SIG-M5 (cell line): ENCODE data around the gene MX1.

Experiments used
- DNase-seq: peaks from one replicate; lab custom pipeline; 2025; lab: John Stamatoyannopoulos, UW

Gene MX1

GRCh38 chr21:41432562-41433460 lies 6.8 kb downstream of the MX1 start:
- DNase-seq, result no peak

- no peak for DNase-seq
These were observed 7.5 kb downstream of the MX1 start for GRCh38 chr21:41433566-41433965.

GRCh38 chr21:41435706-41436105 lies 9.7 kb downstream of the MX1 start:
- DNase-seq, result no peak

- no peak for DNase-seq
These were observed 11.7 kb downstream of the MX1 start for GRCh38 chr21:41437729-41438128.

GRCh38 chr21:41438425-41439113 lies 12.5 kb downstream of the MX1 start:
- no peak for DNase-seq

- DNase-seq, result no peak
These were observed 13.2 kb downstream of the MX1 start for GRCh38 chr21:41439248-41439647.

- no peak for DNase-seq
These were observed 15.5 kb downstream of the MX1 start for GRCh38 chr21:41441546-41441945.

- DNase-seq, result no peak
These were observed 16.6 kb downstream of the MX1 start for GRCh38 chr21:41442481-41443186.

GRCh38 chr21:41443562-41443961 lies 17.5 kb downstream of the MX1 start:
- no peak for DNase-seq

- DNase-seq, result no peak
These were observed 18.8 kb downstream of the MX1 start for GRCh38 chr21:41444703-41445464.

- no peak for DNase-seq
These were observed 19.4 kb downstream of the MX1 start for GRCh38 chr21:41445465-41445862.

GRCh38 chr21:41446586-41446985 lies 20.5 kb downstream of the MX1 start:
- no peak for DNase-seq

- DNase-seq, result no peak
These were observed 21.3 kb downstream of the MX1 start for GRCh38 chr21:41447356-41447755.

GRCh38 chr21:41449613-41450012 lies 23.6 kb downstream of the MX1 start:
- DNase-seq, result no peak

- DNase-seq, result no peak
These were observed 26.0 kb downstream of the MX1 start for GRCh38 chr21:41451753-41452676.

GRCh38 chr21:41453198-41453597 lies 27.2 kb downstream of the MX1 start:
- no peak for DNase-seq

GRCh38 chr21:41453761-41454160 lies 27.7 kb downstream of the MX1 start:
- no peak for DNase-seq

- no peak for DNase-seq
These were observed 32.1 kb downstream of the MX1 start for GRCh38 chr21:41458121-41458520.

GRCh38 chr21:41458559-41458958 lies 32.5 kb downstream of the MX1 start:
- no peak for DNase-seq

GRCh38 chr21:41459884-41460534 lies 34.0 kb downstream of the MX1 start:
- DNase-seq, result no peak
